IMR-90 (cell line): Measurements from ENCODE around the gene PCSK6. TPM values are rescaled to one million over a fixed set of nuclear protein-coding genes. Genes with fewer than 3 reads are reported as not detected.

ENCODE experiments used
- ATAC-seq: fragments of 200-7000 bp; cut with Tn5 transposase; 2 replicates; pipeline ENCODE4 v1.9.1; 2020; ENCODE audit warnings: low read depth, mild to moderate bottlenecking, moderate library complexity
- BruUV-seq: library from RNA; stranded (reverse); fragments of 400-500 nt; replicated peaks from 2 replicates; lab custom pipeline; 2021; lab: Mats Ljungman, UMichigan
- CTCF ChIA-PET: fragments of 300-600 bp; formaldehyde crosslinking; extraction: SDS; loops from one replicate; lab custom pipeline; 2021; ENCODE audit warnings: antibody characterized with exemption; lab: Yijun Ruan, JAX
- POLR2A ChIA-PET: fragments of 300-600 bp; sonication (Branson Sonifier 250); formaldehyde crosslinking; loops from one replicate; lab custom pipeline; 2022; ENCODE audit warnings: antibody characterized with exemption; ENCODE audit not compliant: unreplicated experiment; lab: Charles Lee
- DNase-seq: peaks from one replicate; pipeline ENCODE4 v3.0.0; 2013
- H2AFZ ChIP-seq: replicated peaks from 2 replicates; pipeline ENCODE3; 2013; ENCODE audit warnings: low read length, mild to moderate bottlenecking; ENCODE audit not compliant: poor library complexity
- H2AK5ac ChIP-seq: 2 replicates; pipeline ENCODE4 v1.6.1; 2013; ENCODE audit warnings: low read depth, low read length, inconsistent platforms
- H2AK9ac ChIP-seq: replicated peaks from 2 replicates; pipeline ENCODE3; 2013; ENCODE audit warnings: mild to moderate bottlenecking, low read depth, low read length, moderate library complexity; ENCODE audit not compliant: poor library complexity
- H2BK120ac ChIP-seq: 2 replicates; pipeline ENCODE4 v1.6.1; 2013; ENCODE audit warnings: low read depth, low read length, inconsistent platforms
- H2BK15ac ChIP-seq: 3 replicates; pipeline ENCODE4 v1.6.1; 2013; ENCODE audit warnings: low read depth, low read length, inconsistent platforms
- H2BK20ac ChIP-seq: 2 replicates; pipeline ENCODE4 v1.6.1; 2013; ENCODE audit warnings: low read depth, mild to moderate bottlenecking, inconsistent platforms, low read length, moderate library complexity
- H2BK5ac ChIP-seq: 2 replicates; pipeline ENCODE4 v1.6.1; 2013; ENCODE audit warnings: mild to moderate bottlenecking, low read depth, low read length, inconsistent platforms; ENCODE audit not compliant: poor library complexity, severe bottlenecking
- H3K14ac ChIP-seq: replicated peaks from 2 replicates; pipeline ENCODE4 v1.6.1; 2013; ENCODE audit warnings: low read depth, low read length, inconsistent platforms
- H3K18ac ChIP-seq: 2 replicates; pipeline ENCODE4 v1.6.1; 2013; ENCODE audit warnings: low read depth, low read length, control low read depth
- H3K23ac ChIP-seq: 2 replicates; pipeline ENCODE4 v1.6.1; 2013; ENCODE audit warnings: low read depth, low read length, inconsistent platforms
- H3K27ac ChIP-seq: 2 replicates; pipeline ENCODE4 v1.5.1; 2013; ENCODE audit warnings: mild to moderate bottlenecking, control low read depth, low read length; ENCODE audit not compliant: insufficient read depth
- H3K27me3 ChIP-seq: 2 replicates; pipeline ENCODE4 v1.6.1; 2013; ENCODE audit warnings: low read length; ENCODE audit not compliant: control insufficient read depth, insufficient read depth
- H3K36me3 ChIP-seq: 2 replicates; pipeline ENCODE4 v1.6.1; 2013; ENCODE audit warnings: low read length, mixed read lengths; ENCODE audit not compliant: control insufficient read depth, insufficient read depth
- H3K4ac ChIP-seq: 2 replicates; pipeline ENCODE4 v1.6.1; 2013; ENCODE audit warnings: low read depth, low read length, inconsistent platforms
- H3K4me1 ChIP-seq: 2 replicates; pipeline ENCODE4 v1.6.1; 2013; ENCODE audit warnings: low read length, mixed read lengths; ENCODE audit not compliant: control insufficient read depth, insufficient read depth
- H3K4me2 ChIP-seq: 2 replicates; pipeline ENCODE4 v1.6.1; 2013; ENCODE audit warnings: low read depth, mild to moderate bottlenecking, control low read depth, low read length, moderate library complexity
- H3K4me3 ChIP-seq: 2 replicates; pipeline ENCODE4 v1.5.1; 2013; ENCODE audit warnings: low read depth, mild to moderate bottlenecking, control low read depth, low read length, moderate library complexity; ENCODE audit not compliant: insufficient read depth
- H3K56ac ChIP-seq: 2 replicates; pipeline ENCODE4 v1.6.1; 2013; ENCODE audit warnings: low read length, inconsistent platforms; ENCODE audit not compliant: insufficient read depth; ENCODE audit errors: extremely low read depth
- H3K79me1 ChIP-seq, 2 experiments: 2 replicates each; pipeline ENCODE4 v1.6.1; 2013; ENCODE audit warnings: low read length in 2 of 2, inconsistent platforms in 1 of 2, low read depth in 1 of 2
- H3K9ac ChIP-seq: 2 replicates; pipeline ENCODE4 v1.6.1; 2013; ENCODE audit warnings: low read depth, low read length, control low read depth
- H3K9me1 ChIP-seq: 2 replicates; pipeline ENCODE4 v1.6.1; 2013; ENCODE audit warnings: low read length, inconsistent platforms; ENCODE audit not compliant: insufficient read depth
- H3K9me3 ChIP-seq: 2 replicates; pipeline ENCODE4 v1.6.1; 2013; ENCODE audit warnings: low read length; ENCODE audit not compliant: control insufficient read depth, insufficient read depth
- H4K20me1 ChIP-seq: 2 replicates; pipeline ENCODE4 v1.6.1; 2013; ENCODE audit warnings: low read length, inconsistent platforms; ENCODE audit not compliant: insufficient read depth
- H4K5ac ChIP-seq: 2 replicates; pipeline ENCODE4 v1.6.1; 2013; ENCODE audit warnings: mild to moderate bottlenecking, low read depth, low read length, control low read depth
- H4K8ac ChIP-seq, 2 experiments: 2 replicates each; pipeline ENCODE4 v1.6.1; 2013; ENCODE audit warnings: low read depth in 2 of 2, low read length in 2 of 2, control low read depth in 1 of 2, inconsistent platforms in 1 of 2
- H4K91ac ChIP-seq: 2 replicates; pipeline ENCODE4 v1.6.1; 2013; ENCODE audit warnings: low read depth, low read length, inconsistent platforms; ENCODE audit not compliant: insufficient read depth
- BHLHE40 ChIP-seq: fragments of 150-350 bp; IDR thresholded peaks from 2 replicates; pipeline ENCODE4 v1.6.1; 2016; ENCODE audit warnings: mild to moderate bottlenecking, low read depth, low read length
- CEBPB ChIP-seq: IDR thresholded peaks from 2 replicates; pipeline ENCODE4 v1.6.1; 2012; ENCODE audit warnings: low read depth, low read length, improper control_type of control experiment
- CHD1 ChIP-seq: IDR thresholded peaks from 2 replicates; pipeline ENCODE4 v1.6.1; 2012; ENCODE audit warnings: low read depth, low read length, improper control_type of control experiment
- FOS ChIP-seq: fragments of 150-350 bp; IDR thresholded peaks from 2 replicates; pipeline ENCODE4 v1.6.1; 2016; ENCODE audit warnings: low read depth, low read length
- MAFK ChIP-seq: IDR thresholded peaks from 2 replicates; pipeline ENCODE4 v1.6.1; 2012; ENCODE audit warnings: low read depth, low read length, improper control_type of control experiment
- MAZ ChIP-seq: IDR thresholded peaks from 2 replicates; pipeline ENCODE4 v1.6.1; 2012; ENCODE audit warnings: low read depth, mild to moderate bottlenecking, low read length, improper control_type of control experiment, moderate library complexity, borderline replicate concordance
- MXI1 ChIP-seq: IDR thresholded peaks from 2 replicates; pipeline ENCODE4 v1.6.1; 2012; ENCODE audit warnings: low read depth, mild to moderate bottlenecking, low read length, moderate library complexity, borderline replicate concordance
- NFE2L2 ChIP-seq: fragments of 150-350 bp; IDR thresholded peaks from 2 replicates; pipeline ENCODE4 v1.6.1; 2016; ENCODE audit warnings: low read depth, mild to moderate bottlenecking, low read length
- POLR2A ChIP-seq: IDR thresholded peaks from 2 replicates; pipeline ENCODE4 v1.6.1; 2012; ENCODE audit warnings: mild to moderate bottlenecking, low read depth, low read length
- RAD21 ChIP-seq: IDR thresholded peaks from 2 replicates; pipeline ENCODE4 v1.6.1; 2012; ENCODE audit warnings: low read length, improper control_type of control experiment
- RCOR1 ChIP-seq: IDR thresholded peaks from 2 replicates; pipeline ENCODE4 v1.6.1; 2012; ENCODE audit warnings: mild to moderate bottlenecking, low read length, improper control_type of control experiment; ENCODE audit not compliant: insufficient replicate concordance
- RFX5 ChIP-seq: IDR thresholded peaks from 2 replicates; pipeline ENCODE4 v1.8.0; 2012; ENCODE audit warnings: low read depth, mild to moderate bottlenecking, low read length, moderate library complexity
- SMC3 ChIP-seq: fragments of 150-350 bp; IDR thresholded peaks from 2 replicates; pipeline ENCODE4 v1.6.1; 2016; ENCODE audit warnings: low read depth, mild to moderate bottlenecking, antibody characterized with exemption, low read length, moderate library complexity
- WGBS, 2 experiments: methylation state at CpG; one replicate each; pipeline versions ENCODE4 v1.1.5 to v1.1.7; 2013; ENCODE audit warnings: missing lambda C conversion rate in 2 of 2; ENCODE audit not compliant: insufficient read length in 1 of 2; ENCODE audit errors: extremely low coverage in 2 of 2; 5-methylcytosine and 5-hydroxymethylcytosine counted together
- dilution Hi-C: fragments of 300-500 bp; cut with HindIII; formaldehyde crosslinking; loops from one replicate; pipeline ENCODE4 v1.14.3; 2018; ENCODE audit warnings: low sequenced_read_pairs; ENCODE audit not compliant: unreplicated experiment
- in situ Hi-C: fragments of 300-500 bp; cut with MboI; formaldehyde crosslinking; loops from 3 replicates; pipeline ENCODE4 v1.14.3; 2019; ENCODE audit warnings: low sequenced_read_pairs, inconsistent platforms, mixed read lengths
- intact Hi-C: fragments of 100-400 bp; cut with micrococcal nuclease; formaldehyde crosslinking; loops from 2 replicates; pipeline ENCODE4 v1.10.0; 2022
- polyA plus RNA-seq, 3 experiments: library from polyadenylated mRNA; depleted of rRNA; stranded (reverse); fragments of >200 nt; gene quantifications; 2 replicates each; pipeline ENCODE4 v1.2.3, GENCODE V29; 2012; ENCODE audit warnings: low replicate concordance in 1 of 3
- total RNA-seq: library from RNA; depleted of rRNA; stranded (reverse); fragments of >200 nt; gene quantifications from 2 replicates; pipeline ENCODE4 v1.2.3, GENCODE V29; 2012
- TF ChIP-seq, protein P1 (sequence below): fragments of 150-350 bp; IDR thresholded peaks from 2 replicates; pipeline ENCODE4 v1.6.1; 2016; ENCODE audit warnings: low read depth, mild to moderate bottlenecking, low read length, moderate library complexity, borderline replicate concordance
- TF ChIP-seq, protein P2 (sequence below): conservative IDR thresholded peaks from 2 replicates; pipeline ENCODE4 v1.5.1; 2012; ENCODE audit warnings: mild to moderate bottlenecking, low read depth, low read length, improper control_type of control experiment
- TF ChIP-seq, protein P3 (sequence below): fragments of 150-350 bp; IDR thresholded peaks from 2 replicates; pipeline ENCODE4 v1.6.1; 2017; ENCODE audit warnings: mild to moderate bottlenecking, antibody characterized with exemption, low read length, low read depth

The PCSK6 gene
- total and polyA plus RNA-seq, 2 of the 4 experiments (the other 2 are of a cell fraction), result not detected

DNA sequence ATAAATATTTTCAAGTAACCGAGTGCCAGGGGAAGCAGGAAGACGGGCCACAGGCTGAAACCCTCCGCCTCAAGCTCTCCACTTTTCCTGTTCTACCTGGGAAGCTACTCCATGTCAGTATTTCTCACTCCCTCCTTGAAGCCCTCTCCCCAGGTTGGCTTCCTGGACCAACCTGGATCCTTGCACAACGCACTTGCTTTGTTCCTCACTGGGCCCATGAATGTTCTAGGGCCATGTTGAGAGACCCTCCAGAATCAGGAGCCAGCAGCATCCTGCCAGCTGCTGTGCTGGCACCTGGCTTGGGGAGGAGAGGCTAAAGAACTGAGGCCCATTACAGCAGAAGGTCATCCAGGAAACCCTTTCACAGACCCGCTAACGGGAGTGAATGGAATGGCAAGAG lies 115.2 kb downstream of the PCSK6 start:
- no peak overlapping the region for H2AFZ ChIP-seq
- H4K20me1 ChIP-seq, result no peaks in the 10 kb centered on the region
- peaks cover 18% of the 10 kb centered on the region for H3K27me3 ChIP-seq
- no peak overlapping the region for H3K4ac ChIP-seq
- no peak overlapping the region for H3K18ac ChIP-seq
- H3K27ac ChIP-seq, result no peak overlapping the region
- no peak overlapping the region for H3K56ac ChIP-seq
- ATAC-seq (no peak), DNase-seq (no peak)
- no peak overlapping the region for H2AK5ac ChIP-seq
- H3K79me1 ChIP-seq, result no peaks in the 10 kb centered on the region
- H3K23ac ChIP-seq, result no peak overlapping the region
- H3K36me3 ChIP-seq, result no peaks in the 10 kb centered on the region
- H2AK9ac ChIP-seq, result no peak overlapping the region
- H2BK120ac ChIP-seq, result no peak overlapping the region
- no peaks in the 10 kb centered on the region for H3K9me1 ChIP-seq
- 67% methylated on average over 2 of the region's 6 CpGs; no CpG with 5 or more reads in 1 of the 2 experiments for WGBS, 2 experiments
- H2BK5ac ChIP-seq, result no peak overlapping the region
- H3K4me3 ChIP-seq, result no peak overlapping the region
- no peak overlapping the region for H4K8ac ChIP-seq
- H4K91ac ChIP-seq, result no peak overlapping the region
- no peaks in the 10 kb centered on the region for H3K9me3 ChIP-seq
- no peak overlapping the region for H3K14ac ChIP-seq
- no peak for TF ChIP-seq RCOR1
- TF ChIP-seq SMC3, result no peak
- TF ChIP-seq, protein P1, sequence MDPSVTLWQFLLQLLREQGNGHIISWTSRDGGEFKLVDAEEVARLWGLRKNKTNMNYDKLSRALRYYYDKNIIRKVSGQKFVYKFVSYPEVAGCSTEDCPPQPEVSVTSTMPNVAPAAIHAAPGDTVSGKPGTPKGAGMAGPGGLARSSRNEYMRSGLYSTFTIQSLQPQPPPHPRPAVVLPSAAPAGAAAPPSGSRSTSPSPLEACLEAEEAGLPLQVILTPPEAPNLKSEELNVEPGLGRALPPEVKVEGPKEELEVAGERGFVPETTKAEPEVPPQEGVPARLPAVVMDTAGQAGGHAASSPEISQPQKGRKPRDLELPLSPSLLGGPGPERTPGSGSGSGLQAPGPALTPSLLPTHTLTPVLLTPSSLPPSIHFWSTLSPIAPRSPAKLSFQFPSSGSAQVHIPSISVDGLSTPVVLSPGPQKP, result no peak
- TF ChIP-seq RAD21, result no peak
- TF ChIP-seq, protein P2, sequence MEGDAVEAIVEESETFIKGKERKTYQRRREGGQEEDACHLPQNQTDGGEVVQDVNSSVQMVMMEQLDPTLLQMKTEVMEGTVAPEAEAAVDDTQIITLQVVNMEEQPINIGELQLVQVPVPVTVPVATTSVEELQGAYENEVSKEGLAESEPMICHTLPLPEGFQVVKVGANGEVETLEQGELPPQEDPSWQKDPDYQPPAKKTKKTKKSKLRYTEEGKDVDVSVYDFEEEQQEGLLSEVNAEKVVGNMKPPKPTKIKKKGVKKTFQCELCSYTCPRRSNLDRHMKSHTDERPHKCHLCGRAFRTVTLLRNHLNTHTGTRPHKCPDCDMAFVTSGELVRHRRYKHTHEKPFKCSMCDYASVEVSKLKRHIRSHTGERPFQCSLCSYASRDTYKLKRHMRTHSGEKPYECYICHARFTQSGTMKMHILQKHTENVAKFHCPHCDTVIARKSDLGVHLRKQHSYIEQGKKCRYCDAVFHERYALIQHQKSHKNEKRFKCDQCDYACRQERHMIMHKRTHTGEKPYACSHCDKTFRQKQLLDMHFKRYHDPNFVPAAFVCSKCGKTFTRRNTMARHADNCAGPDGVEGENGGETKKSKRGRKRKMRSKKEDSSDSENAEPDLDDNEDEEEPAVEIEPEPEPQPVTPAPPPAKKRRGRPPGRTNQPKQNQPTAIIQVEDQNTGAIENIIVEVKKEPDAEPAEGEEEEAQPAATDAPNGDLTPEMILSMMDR, result no peak
- no peak for TF ChIP-seq CHD1
- no peak for TF ChIP-seq BHLHE40
- TF ChIP-seq MAFK, result no peak
- no peak for TF ChIP-seq POLR2A
- no peak for TF ChIP-seq MAZ
- no peak for TF ChIP-seq RFX5
- TF ChIP-seq, protein P3, sequence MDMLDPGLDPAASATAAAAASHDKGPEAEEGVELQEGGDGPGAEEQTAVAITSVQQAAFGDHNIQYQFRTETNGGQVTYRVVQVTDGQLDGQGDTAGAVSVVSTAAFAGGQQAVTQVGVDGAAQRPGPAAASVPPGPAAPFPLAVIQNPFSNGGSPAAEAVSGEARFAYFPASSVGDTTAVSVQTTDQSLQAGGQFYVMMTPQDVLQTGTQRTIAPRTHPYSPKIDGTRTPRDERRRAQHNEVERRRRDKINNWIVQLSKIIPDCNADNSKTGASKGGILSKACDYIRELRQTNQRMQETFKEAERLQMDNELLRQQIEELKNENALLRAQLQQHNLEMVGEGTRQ, result no peak
- no peak for TF ChIP-seq NFE2L2
- no peak for TF ChIP-seq FOS
- no peak for TF ChIP-seq MXI1
- TF ChIP-seq CEBPB, result no peak
- in situ Hi-C loops (no loop called here), dilution Hi-C loops (no loop called here), intact Hi-C loops (no loop called here)
- no TSS peak for BruUV-seq
- no peaks in the 10 kb centered on the region for H3K4me1 ChIP-seq
- no peak overlapping the region for H3K4me2 ChIP-seq
- H3K9ac ChIP-seq, result no peak overlapping the region
- CTCF ChIA-PET, result no interaction called here
- POLR2A ChIA-PET, result no interaction called here
- H2BK15ac ChIP-seq, result no peak overlapping the region
- no peak overlapping the region for H2BK20ac ChIP-seq
- H4K5ac ChIP-seq, result no peak overlapping the region
